Retinal pigment epithelial cell (primary cell): ENCODE measurements around the gene GLDC.

Source experiments
- DNase-seq: peaks from one replicate; pipeline ENCODE4 v3.0.0-alpha.2; 2010; ENCODE audit warnings: low read depth
- H3K4me3 ChIP-seq: 2 replicates; pipeline ENCODE4 v1.5.1; 2011; ENCODE audit warnings: mild to moderate bottlenecking, low read length, control low read depth, moderate library complexity
- TF ChIP-seq, protein P1 (sequence below): conservative IDR thresholded peaks from 2 replicates; pipeline ENCODE4 v1.5.1; 2011; ENCODE audit warnings: low read depth, low read length, control low read depth, inconsistent platforms

Gene GLDC

DNA sequence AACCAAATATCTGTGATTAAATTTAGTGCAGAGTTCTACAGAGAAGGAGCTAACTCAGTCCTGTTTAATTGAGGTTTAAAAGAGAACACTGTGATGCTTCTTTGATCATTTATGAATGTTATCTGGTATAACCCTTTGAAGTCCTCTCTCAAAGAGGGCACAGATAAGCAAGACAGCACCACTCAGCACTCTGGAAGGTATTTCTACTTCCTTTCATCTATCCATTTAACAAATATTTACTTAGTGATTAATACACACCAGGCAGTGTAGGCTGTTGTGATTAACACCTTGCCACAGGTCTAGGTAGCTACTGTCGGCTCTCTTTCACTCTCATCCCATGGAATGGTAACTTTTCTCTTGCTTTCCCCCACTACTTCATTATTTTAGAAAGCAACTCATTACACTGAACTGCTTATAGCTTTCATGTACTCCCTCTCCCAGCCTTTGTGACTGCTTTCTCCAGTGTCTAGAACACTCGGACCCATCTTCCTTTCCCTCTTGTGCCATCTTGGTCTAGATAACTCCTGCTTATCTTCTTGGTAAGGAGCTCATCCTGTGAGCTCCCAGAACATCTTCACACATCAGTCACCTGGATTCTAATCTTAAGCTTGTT is 54.7 kb downstream of the GLDC start:
- DNase-seq, result no peak
- H3K4me3 ChIP-seq, result no peak overlapping the region
- TF ChIP-seq, protein P1, sequence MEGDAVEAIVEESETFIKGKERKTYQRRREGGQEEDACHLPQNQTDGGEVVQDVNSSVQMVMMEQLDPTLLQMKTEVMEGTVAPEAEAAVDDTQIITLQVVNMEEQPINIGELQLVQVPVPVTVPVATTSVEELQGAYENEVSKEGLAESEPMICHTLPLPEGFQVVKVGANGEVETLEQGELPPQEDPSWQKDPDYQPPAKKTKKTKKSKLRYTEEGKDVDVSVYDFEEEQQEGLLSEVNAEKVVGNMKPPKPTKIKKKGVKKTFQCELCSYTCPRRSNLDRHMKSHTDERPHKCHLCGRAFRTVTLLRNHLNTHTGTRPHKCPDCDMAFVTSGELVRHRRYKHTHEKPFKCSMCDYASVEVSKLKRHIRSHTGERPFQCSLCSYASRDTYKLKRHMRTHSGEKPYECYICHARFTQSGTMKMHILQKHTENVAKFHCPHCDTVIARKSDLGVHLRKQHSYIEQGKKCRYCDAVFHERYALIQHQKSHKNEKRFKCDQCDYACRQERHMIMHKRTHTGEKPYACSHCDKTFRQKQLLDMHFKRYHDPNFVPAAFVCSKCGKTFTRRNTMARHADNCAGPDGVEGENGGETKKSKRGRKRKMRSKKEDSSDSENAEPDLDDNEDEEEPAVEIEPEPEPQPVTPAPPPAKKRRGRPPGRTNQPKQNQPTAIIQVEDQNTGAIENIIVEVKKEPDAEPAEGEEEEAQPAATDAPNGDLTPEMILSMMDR, result no peak

DNA sequence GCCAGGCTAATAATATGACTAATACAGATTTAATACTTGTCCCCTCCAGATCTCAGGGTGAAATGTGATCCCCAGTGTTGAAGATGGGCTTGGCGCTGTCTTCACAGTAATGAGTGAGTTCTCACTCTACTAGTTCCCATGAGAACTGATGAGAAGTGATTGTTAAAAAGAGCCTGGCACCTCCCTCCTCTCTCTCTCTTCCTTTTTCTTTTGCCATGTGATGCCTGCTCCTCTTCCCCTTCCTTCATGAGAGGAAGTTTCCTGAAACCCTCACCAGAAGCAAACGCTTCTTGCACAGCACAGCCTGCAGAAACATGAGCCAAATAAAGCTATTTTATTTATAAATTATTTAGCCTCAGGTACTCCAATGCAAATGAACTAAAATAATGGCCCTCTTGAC is 55.2 kb downstream of the GLDC start:
- H3K4me3 ChIP-seq, result no peak overlapping the region
- TF ChIP-seq, protein P1, result no peak
- DNase-seq, result no peak

DNA sequence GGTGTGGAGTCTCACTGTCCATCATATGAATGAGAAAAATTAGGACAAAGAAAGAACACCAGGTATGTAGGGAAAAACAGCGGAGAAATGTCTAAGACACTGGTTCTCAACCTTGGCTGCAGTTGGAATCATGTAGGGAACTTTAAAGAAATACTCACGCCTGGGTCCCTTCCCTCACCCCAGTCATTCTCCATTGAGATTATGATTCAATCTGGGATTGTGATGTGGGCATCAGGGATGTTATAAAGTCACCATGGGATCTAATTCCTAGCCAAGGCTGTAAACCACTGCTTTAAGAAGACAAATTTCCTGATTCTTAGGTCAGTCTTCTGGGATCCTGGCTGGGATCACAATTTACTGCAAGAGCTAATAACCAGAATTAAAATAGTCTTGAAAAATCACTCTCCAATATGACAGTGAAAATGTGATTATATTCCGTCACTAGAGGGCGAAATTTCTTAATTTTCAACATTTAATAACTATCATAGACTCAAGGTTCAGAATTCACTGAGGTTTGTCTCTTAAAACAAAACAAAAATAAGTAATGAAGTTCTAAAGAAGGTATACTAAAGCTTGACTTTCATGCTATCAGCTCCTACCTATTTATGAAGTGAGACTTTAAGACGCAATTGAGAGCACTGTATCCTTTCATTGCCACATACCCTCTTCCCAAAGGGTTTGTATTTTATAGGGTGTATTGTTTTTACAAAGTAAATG is 60.5 kb downstream of the GLDC start:
- TF ChIP-seq, protein P1, result peak; percentile 10
- no peak for DNase-seq
- no peak overlapping the region for H3K4me3 ChIP-seq

DNA sequence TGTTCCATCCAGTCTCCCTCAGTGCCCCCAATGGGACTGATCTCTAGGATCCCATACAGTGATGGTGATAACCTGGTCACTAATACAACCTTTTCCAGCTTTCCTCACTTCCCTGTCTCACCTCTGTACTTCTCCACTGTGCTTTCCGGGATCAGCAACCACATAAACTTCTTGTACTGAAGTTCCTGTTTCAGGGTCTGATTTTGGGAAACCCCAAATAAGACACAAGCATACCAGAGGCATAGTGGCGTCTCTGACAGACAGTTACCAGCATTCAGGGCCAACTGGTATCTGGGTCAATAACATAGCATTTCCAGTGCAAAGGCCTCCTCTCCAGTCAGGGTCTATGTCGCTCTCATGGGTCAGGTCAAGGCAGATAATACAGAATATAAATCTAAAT is 64.3 kb downstream of the GLDC start:
- TF ChIP-seq, protein P1, result no peak
- H3K4me3 ChIP-seq, result no peak overlapping the region
- no peak for DNase-seq

DNA sequence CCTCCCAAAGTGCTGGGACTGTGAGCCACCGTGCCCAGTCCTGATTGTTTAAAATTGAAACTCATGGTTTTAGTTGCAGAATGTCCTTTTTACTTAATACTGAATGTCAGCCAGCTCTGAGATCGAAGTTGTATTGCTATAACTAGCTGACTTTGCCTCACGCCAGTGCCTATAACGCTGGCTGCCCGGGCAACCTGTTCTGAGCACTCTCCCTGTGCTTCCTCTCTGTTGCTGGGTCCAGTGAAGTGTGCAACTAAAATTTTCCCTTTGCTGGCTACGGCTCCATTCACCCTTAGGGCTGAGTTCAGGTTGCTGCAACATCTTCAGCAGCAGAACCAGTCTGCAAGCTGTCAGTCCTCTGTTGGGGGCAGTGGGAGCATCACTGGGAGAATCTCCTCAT is 65.9 kb downstream of the GLDC start:
- no peak overlapping the region for H3K4me3 ChIP-seq
- TF ChIP-seq, protein P1, result no peak
- DNase-seq, result no peak

DNA sequence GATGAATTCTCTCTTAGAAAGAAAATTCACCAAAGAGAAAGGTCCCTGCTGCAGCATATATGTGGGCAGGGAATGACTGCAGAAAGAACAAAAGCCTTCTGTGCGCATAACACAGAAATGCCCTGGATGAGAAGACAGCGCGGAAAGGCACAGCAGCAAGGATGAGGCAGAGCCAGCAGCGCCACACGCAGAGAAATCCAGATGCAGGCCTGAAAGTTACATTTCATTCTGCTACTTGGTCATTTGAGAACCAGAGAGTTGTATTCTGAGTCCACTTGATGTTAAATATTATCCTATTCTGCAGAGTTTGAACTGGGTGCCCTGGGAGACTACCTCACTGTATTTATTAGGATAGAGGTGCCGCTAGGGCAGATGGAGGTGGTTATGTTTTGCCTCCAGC is 68.5 kb downstream of the GLDC start:
- TF ChIP-seq, protein P1, result no peak
- no peak overlapping the region for H3K4me3 ChIP-seq
- no peak for DNase-seq
